Epithelial cell of prostate (primary cell): Measurements from ENCODE around the gene EXOC1.
"Not testable (repeated sequence)": the region's sequence is repeated elsewhere in the genome, so short reads cannot be mapped to it uniquely, and the experiment has no call there.

Source experiments
- DNase-seq: peaks from one replicate; pipeline ENCODE4 v3.0.0-alpha.2; 2011; ENCODE audit warnings: low read depth, low spot score
- H3K27ac ChIP-seq: fragments of 450-650 bp; 2 replicates; pipeline ENCODE4 v1.5.1; 2017; ENCODE audit warnings: mild to moderate bottlenecking

EXOC1 gene

GRCh38 chr4:55842312-55842711 lies 11.1 kb upstream of the EXOC1 start:
- not testable (repeated sequence) for H3K27ac ChIP-seq, DNase-seq

- DNase-seq = no peak
- no peak overlapping the region for H3K27ac ChIP-seq
Measured at GRCh38 chr4:55849724-55850123, 3.7 kb upstream of the EXOC1 start.

GRCh38 chr4:55851885-55852284 lies 1.6 kb upstream of the EXOC1 start:
- peak; percentile 88 for DNase-seq
- H3K27ac ChIP-seq = peak overlapping the region; percentile 62

GRCh38 chr4:55854129-55854528 lies 681 bp downstream of the EXOC1 start:
- DNase-seq = no peak
- peak overlapping the region; percentile 62 for H3K27ac ChIP-seq

GRCh38 chr4:55857586-55857985 lies 4.1 kb downstream of the EXOC1 start:
- no peak overlapping the region for H3K27ac ChIP-seq
- no peak for DNase-seq

GRCh38 chr4:55859711-55860110 lies 6.3 kb downstream of the EXOC1 start:
- H3K27ac ChIP-seq = no peak overlapping the region
- no peak for DNase-seq

- no peak for DNase-seq
- H3K27ac ChIP-seq = peak overlapping the region; percentile 78
Measured at GRCh38 chr4:55864577-55865223, 11.3 kb downstream of the EXOC1 start.

GRCh38 chr4:55865228-55865806 lies 11.9 kb downstream of the EXOC1 start:
- H3K27ac ChIP-seq = peak overlapping the region; percentile 78
- DNase-seq = no peak

- H3K27ac ChIP-seq = peak overlapping the region; percentile 78
- peak; percentile 80 for DNase-seq
Measured at GRCh38 chr4:55866290-55866907, 13.0 kb downstream of the EXOC1 start.

GRCh38 chr4:55866973-55867574 lies 13.6 kb downstream of the EXOC1 start:
- peak overlapping the region; percentile 78 for H3K27ac ChIP-seq
- DNase-seq = peak; percentile 37

- no peak for DNase-seq
- no peak overlapping the region for H3K27ac ChIP-seq
Measured at GRCh38 chr4:55868581-55869090, 15.2 kb downstream of the EXOC1 start.

- DNase-seq = no peak
- H3K27ac ChIP-seq = no peak overlapping the region
Measured at GRCh38 chr4:55871299-55871800, 17.9 kb downstream of the EXOC1 start.

GRCh38 chr4:55874831-55875230 lies 21.4 kb downstream of the EXOC1 start:
- no peak for DNase-seq
- no peak overlapping the region for H3K27ac ChIP-seq

- no peak for DNase-seq
- H3K27ac ChIP-seq = no peak overlapping the region
Measured at GRCh38 chr4:55876387-55876786, 22.9 kb downstream of the EXOC1 start.

GRCh38 chr4:55879224-55879623 lies 25.8 kb downstream of the EXOC1 start:
- no peak for DNase-seq
- no peak overlapping the region for H3K27ac ChIP-seq

GRCh38 chr4:55880652-55881280 lies 27.3 kb downstream of the EXOC1 start:
- DNase-seq = no peak
- no peak overlapping the region for H3K27ac ChIP-seq

- DNase-seq = no peak
- H3K27ac ChIP-seq = no peak overlapping the region
Measured at GRCh38 chr4:55884093-55884850, 30.8 kb downstream of the EXOC1 start.

- no peak for DNase-seq
- H3K27ac ChIP-seq = no peak overlapping the region
Measured at GRCh38 chr4:55884851-55885219, 31.4 kb downstream of the EXOC1 start.

GRCh38 chr4:55887594-55887993 lies 34.1 kb downstream of the EXOC1 start:
- no peak for DNase-seq

GRCh38 chr4:55892156-55892555 lies 38.7 kb downstream of the EXOC1 start:
- H3K27ac ChIP-seq = no peak overlapping the region

More at GRCh38 chr4:55887594-55887993, 34.1 kb downstream of the EXOC1 start:
- H3K27ac ChIP-seq = no peak overlapping the region

More at GRCh38 chr4:55892156-55892555, 38.7 kb downstream of the EXOC1 start:
- DNase-seq = no peak
